ENCODE measurements around the gene PRR35.

The PRR35 gene

GRCh38 chr16:549544-550263, 10.5 kb upstream of the PRR35 start:
- DNase-seq (ENCODE audit: low read depth in 2 of 2): no peak

GRCh38 chr16:551210-551609, 9.0 kb upstream of the PRR35 start:
- DNase-seq (ENCODE audit: low read depth in 2 of 2): no peak

GRCh38 chr16:552171-552570, 8.0 kb upstream of the PRR35 start:
- no peak for DNase-seq (ENCODE audit: low read depth in 2 of 2)

GRCh38 chr16:553601-554296, 6.4 kb upstream of the PRR35 start:
- no peak for DNase-seq (ENCODE audit: low read depth in 2 of 2)

GRCh38 chr16:554297-554621, 5.9 kb upstream of the PRR35 start:
- DNase-seq (ENCODE audit: low read depth in 2 of 2): no peak

- DNase-seq (ENCODE audit: low read depth in 2 of 2): no peak
Measured at GRCh38 chr16:554640-555365, 5.4 kb upstream of the PRR35 start.

- no peak for DNase-seq (ENCODE audit: low read depth in 2 of 2)
Measured at GRCh38 chr16:555528-556473, 4.4 kb upstream of the PRR35 start.

GRCh38 chr16:556474-557173, 3.6 kb upstream of the PRR35 start:
- DNase-seq (ENCODE audit: low read depth in 2 of 2): no peak

- DNase-seq (ENCODE audit: low read depth in 2 of 2): no peak
Measured at GRCh38 chr16:557463-558297, 2.5 kb upstream of the PRR35 start.

GRCh38 chr16:558298-559020, 1.7 kb upstream of the PRR35 start:
- no peak for DNase-seq (ENCODE audit: low read depth in 2 of 2)

GRCh38 chr16:559021-559380, 1.2 kb upstream of the PRR35 start:
- DNase-seq (ENCODE audit: low read depth in 2 of 2): no peak

- DNase-seq (ENCODE audit: low read depth in 2 of 2): no peak
Measured at GRCh38 chr16:559411-560203, 587 bp upstream of the PRR35 start.

GRCh38 chr16:560701-561412, 663 bp downstream of the PRR35 start:
- no peak for DNase-seq (ENCODE audit: low read depth in 2 of 2)

GRCh38 chr16:561413-561794, 1.2 kb downstream of the PRR35 start:
- no peak for DNase-seq (ENCODE audit: low read depth in 2 of 2)

- no peak for DNase-seq (ENCODE audit: low read depth in 2 of 2)
Measured at GRCh38 chr16:561957-562938, 2.1 kb downstream of the PRR35 start.

- no peak for DNase-seq (ENCODE audit: low read depth in 2 of 2)
Measured at GRCh38 chr16:563072-563644, 3.0 kb downstream of the PRR35 start.
